ENCODE results near the gene NTRK2. TPM values are rescaled to one million over a fixed set of nuclear protein-coding genes. Genes with fewer than 3 reads are reported as not detected.

NTRK2 gene
- polyA plus RNA-seq, 10 donors = 26.4 to 44.3 (median 30.1) TPM

- no peak for DNase-seq
These were observed 53.9 kb downstream of the NTRK2 start for GRCh38 chr9:84723426-84723825.

GRCh38 chr9:84731696-84732095 is 62.2 kb downstream of the NTRK2 start:
- no peak for DNase-seq

GRCh38 chr9:84736081-84736480 is 66.6 kb downstream of the NTRK2 start:
- DNase-seq = no peak

- DNase-seq = no peak
These were observed 67.0 kb downstream of the NTRK2 start for GRCh38 chr9:84736536-84736935.

GRCh38 chr9:84738353-84738752 is 68.8 kb downstream of the NTRK2 start:
- no peak for DNase-seq

- no peak for DNase-seq
These were observed 72.7 kb downstream of the NTRK2 start for GRCh38 chr9:84742261-84742660.

- DNase-seq = no peak
These were observed 74.7 kb downstream of the NTRK2 start for GRCh38 chr9:84744195-84744594.

- no peak for DNase-seq
These were observed 75.2 kb downstream of the NTRK2 start for GRCh38 chr9:84744726-84745125.

GRCh38 chr9:84748112-84748511 is 78.6 kb downstream of the NTRK2 start:
- DNase-seq = no peak

- DNase-seq = no peak
These were observed 80.8 kb downstream of the NTRK2 start for GRCh38 chr9:84750152-84750865.

GRCh38 chr9:84751921-84752320 is 82.4 kb downstream of the NTRK2 start:
- no peak for DNase-seq

GRCh38 chr9:84754461-84754860 is 84.9 kb downstream of the NTRK2 start:
- peak in 1 of 3 donors; percentile 84 for DNase-seq

- peak; percentile 45 to 70 (median 62) for DNase-seq
These were observed 85.4 kb downstream of the NTRK2 start for GRCh38 chr9:84754881-84755280.

GRCh38 chr9:84755380-84755779 is 85.9 kb downstream of the NTRK2 start:
- DNase-seq = no peak

GRCh38 chr9:84756171-84756570 is 86.6 kb downstream of the NTRK2 start:
- peak in 2 of 3 donors; percentile 55 to 81 for DNase-seq

GRCh38 chr9:84756731-84757130 is 87.2 kb downstream of the NTRK2 start:
- DNase-seq = peak; percentile 83 to 93 (median 83)

- DNase-seq = no peak
These were observed 89.3 kb downstream of the NTRK2 start for GRCh38 chr9:84758817-84759216.

GRCh38 chr9:84759300-84759750 is 89.8 kb downstream of the NTRK2 start:
- DNase-seq = peak in 1 of 3 donors; percentile 21

GRCh38 chr9:84759804-84760203 is 90.3 kb downstream of the NTRK2 start:
- DNase-seq = peak in 1 of 3 donors; percentile 30

GRCh38 chr9:84761137-84761808 is 91.7 kb downstream of the NTRK2 start:
- no peak for DNase-seq

- DNase-seq = no peak
These were observed 103.0 kb downstream of the NTRK2 start for GRCh38 chr9:84772511-84772910.

GRCh38 chr9:84773022-84773421 is 103.5 kb downstream of the NTRK2 start:
- peak in 1 of 3 donors; percentile 63 for DNase-seq

- no peak for DNase-seq
These were observed 105.6 kb downstream of the NTRK2 start for GRCh38 chr9:84775056-84775643.
